ENCODE results near the gene CTDSPL2. TPM values are rescaled to one million over a fixed set of nuclear protein-coding genes. Genes with fewer than 3 reads are reported as not detected.

CTDSPL2 gene
- total RNA-seq, 4 donors from 2014 or later: 39.4 to 52.8 (median 43.2) TPM

DNA sequence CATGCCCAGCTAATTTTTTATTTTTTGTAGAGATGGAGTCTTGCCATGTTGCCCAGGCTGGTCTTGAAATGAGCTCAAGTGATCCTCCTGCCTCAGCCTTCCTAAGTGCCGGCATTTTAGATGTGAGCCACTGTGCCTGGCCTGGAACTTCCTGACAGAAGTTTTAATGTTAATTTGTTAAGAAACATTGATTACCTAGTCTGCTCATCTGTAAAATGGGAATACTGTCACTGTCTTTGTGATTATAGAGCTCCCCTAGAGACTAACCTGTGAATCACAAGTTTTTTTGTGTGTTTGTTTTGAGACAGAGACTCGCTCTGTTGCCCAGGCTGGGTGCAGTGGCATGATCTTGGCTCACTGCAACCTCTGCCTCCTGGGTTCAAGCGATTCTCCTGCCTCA is 105.3 kb downstream of the CTDSPL2 start:
- TF ChIP-seq, protein P1, sequence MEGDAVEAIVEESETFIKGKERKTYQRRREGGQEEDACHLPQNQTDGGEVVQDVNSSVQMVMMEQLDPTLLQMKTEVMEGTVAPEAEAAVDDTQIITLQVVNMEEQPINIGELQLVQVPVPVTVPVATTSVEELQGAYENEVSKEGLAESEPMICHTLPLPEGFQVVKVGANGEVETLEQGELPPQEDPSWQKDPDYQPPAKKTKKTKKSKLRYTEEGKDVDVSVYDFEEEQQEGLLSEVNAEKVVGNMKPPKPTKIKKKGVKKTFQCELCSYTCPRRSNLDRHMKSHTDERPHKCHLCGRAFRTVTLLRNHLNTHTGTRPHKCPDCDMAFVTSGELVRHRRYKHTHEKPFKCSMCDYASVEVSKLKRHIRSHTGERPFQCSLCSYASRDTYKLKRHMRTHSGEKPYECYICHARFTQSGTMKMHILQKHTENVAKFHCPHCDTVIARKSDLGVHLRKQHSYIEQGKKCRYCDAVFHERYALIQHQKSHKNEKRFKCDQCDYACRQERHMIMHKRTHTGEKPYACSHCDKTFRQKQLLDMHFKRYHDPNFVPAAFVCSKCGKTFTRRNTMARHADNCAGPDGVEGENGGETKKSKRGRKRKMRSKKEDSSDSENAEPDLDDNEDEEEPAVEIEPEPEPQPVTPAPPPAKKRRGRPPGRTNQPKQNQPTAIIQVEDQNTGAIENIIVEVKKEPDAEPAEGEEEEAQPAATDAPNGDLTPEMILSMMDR (IDR thresholded peaks at IDR 0.05): no peak
- no peak for DNase-seq (ENCODE audit: low spot score)
- ATAC-seq (ENCODE audit: low FRiP score): no peak

DNA sequence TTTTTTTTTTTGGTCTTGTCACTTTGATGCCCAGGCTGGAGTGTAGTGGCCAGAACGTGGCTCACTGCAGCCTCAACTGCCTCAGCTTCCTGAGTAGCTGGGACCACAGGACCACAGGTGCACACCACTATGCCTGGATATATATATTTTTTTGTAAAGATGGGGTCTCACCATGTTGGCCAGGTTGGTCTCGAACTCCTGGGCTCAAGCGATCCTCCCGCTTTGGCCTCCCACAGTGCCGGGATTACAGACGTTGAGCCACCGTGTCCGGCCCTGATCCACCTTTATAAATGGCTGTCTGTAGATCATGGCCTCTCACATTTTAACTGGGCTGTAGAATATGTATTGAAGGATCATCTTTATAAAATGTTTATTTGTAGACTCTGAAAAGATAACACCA is 107.7 kb downstream of the CTDSPL2 start:
- DNase-seq (ENCODE audit: low spot score) (no peak), ATAC-seq (ENCODE audit: low FRiP score) (no peak)
- TF ChIP-seq, protein P1 (IDR thresholded peaks at IDR 0.05): no peak

DNA sequence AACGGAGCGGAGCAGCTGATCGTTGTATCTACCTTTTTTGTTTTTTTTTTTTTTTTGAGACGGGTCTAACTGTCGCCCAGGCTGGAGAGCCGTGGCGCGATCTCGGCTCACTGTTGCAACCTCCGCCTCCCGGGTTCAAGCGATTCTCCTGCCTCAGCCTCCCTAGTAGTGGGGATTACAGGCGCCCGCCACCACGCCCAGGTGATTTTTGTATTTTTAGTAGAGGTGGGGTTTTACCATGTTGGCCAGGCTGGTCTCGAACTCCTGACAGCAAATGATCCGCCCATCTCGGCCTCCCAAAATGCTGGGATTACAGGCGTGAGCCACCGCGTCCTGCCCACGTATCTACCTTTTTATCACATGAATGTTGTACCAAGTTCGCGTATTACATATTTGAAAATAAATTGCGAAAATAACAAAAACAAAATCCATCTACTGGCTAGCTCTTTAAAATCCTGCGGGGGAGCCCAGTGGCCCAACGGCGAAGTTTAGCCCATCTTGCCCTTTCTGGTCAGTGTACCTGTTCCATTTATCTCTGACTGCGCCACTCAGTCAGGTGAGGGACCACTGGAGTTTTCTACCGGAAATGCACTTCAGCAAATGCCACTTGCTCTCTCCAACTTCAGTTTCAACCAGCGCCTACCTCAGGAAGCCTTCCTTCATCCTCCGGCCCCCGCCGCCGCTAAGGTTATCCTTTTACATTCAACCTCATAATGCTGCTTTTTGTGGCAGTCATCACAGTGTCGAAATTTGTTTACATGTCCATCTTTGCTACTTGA is 108.3 kb downstream of the CTDSPL2 start:
- DNase-seq (ENCODE audit: low spot score) (no peak), ATAC-seq (ENCODE audit: low FRiP score) (no peak)
- TF ChIP-seq, protein P1 (IDR thresholded peaks at IDR 0.05): no peak

DNA sequence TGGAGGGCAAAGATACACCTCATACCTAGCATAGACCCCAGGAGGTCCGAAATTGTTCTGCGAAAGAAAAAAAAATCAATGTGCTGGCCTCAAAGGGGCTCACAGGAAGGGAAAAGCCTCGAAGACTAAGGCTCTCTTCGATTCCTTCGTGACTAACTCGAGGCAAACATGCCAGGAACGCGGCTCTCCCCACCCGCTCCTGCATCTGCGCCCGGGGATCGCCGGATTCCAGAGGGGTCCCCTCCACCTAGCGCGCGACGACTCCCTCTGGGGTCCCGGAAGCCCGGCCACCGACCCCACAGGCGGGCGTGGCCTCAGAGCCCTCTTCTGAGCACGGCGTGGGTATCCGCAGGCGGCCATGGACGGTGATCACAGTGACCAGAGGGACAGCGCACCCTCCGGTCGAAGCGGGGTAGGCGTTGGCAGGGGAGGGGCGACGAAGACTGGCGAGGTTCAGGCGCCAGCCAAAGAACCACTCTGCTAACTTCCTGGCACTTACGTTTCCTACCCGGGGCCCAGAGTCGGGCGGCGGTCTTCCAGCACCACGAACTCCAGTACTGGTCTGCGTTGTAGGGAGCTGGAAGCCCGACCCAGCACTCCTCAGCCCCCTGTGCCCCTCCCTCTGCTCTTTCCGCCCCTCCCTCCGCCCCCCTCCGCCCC is 109.0 kb downstream of the CTDSPL2 start:
- DNase-seq (ENCODE audit: low spot score): peak; percentile 51
- TF ChIP-seq, protein P1 (IDR thresholded peaks at IDR 0.05): no peak
- peak; percentile 86 for ATAC-seq (ENCODE audit: low FRiP score)

DNA sequence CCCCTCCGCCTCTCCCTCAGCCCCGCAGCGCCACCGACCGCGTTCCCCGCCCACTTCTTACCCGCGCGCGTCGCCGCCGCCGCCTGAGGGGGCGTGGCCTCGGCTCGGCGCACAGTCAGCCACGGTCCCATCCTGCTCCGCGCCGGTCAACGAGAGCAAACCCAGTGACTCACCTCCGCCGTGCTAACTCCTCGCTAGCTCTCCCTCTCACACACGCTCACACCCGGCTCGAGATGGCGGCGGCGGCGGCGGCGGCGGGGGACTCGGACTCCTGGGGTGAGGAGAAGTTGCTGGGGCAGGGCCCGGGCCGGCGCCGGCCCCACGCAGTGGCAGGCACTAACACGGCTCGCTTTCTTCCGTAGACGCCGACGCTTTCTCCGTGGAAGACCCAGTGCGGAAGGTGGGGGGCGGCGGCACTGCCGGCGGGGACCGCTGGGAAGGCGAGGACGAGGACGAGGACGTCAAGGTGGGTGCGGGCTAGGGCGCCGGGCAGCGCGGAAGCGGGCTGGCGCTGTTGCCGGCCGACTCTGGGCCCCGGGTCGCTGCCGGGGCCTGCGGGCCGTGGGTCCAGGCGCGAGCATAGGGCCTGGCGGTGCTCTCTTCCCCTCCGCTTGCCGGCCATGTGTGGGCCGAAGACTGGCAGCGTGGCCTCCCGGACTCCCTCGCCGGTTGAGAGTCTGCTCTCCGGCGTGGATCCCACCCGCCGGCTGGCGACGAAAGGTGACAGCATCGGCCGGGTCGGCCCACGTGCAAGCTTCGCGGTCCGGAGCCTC is 109.7 kb downstream of the CTDSPL2 start, which contains the start of gene EIF3J:
EIF3J (plus strand) TSS at position 186 of the 773 bp plus-strand sequence; CDS start at position 234, 48 bp downstream.
- ATAC-seq (ENCODE audit: low FRiP score) (peak; percentile 92), DNase-seq (ENCODE audit: low spot score) (peak; percentile 83)
- TF ChIP-seq, protein P1 (IDR thresholded peaks at IDR 0.05): no peak

DNA sequence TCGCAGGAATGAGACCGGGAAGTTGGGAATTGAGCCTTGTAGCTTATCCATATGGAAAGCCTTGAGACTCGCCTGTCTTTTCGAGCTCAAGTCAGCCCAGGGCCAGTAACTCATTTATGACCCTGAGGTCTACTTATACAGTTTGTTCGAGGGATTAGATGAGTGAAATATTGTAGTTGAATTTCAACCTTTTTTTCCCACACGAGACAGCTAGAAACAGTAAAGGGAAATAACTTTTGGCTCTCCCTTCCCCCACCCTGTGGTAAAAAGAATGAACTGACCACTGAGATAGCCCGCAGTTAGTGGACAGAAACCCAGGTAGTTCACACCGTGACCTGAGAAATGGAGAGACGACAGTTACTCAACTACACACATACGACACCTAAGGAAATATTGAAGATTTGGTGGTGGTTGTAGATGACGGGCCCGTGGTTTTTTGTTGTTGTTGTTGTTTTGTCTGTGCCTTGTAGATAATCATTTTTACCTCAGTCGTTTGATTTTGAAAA is 110.4 kb downstream of the CTDSPL2 start:
- TF ChIP-seq, protein P1 (IDR thresholded peaks at IDR 0.05): no peak
- no peak for ATAC-seq (ENCODE audit: low FRiP score)
- DNase-seq (ENCODE audit: low spot score): no peak
